ENCODE measurements around the gene CITED1. TPM values are rescaled to one million over a fixed set of nuclear protein-coding genes. Genes with fewer than 3 reads are reported as not detected.

CITED1 gene
- total RNA-seq, 1 donor from 2014 or later, result 0.69 TPM

- Mint-ChIP-seq H3K4me3 (no peak overlapping the region), H3K4me1 (peaks cover 27% of the 10 kb centered on the region), H3K36me3 (peaks cover 17% of the 10 kb centered on the region), H3K9me3 (no peaks in the 10 kb centered on the region), H3K27ac (no peak overlapping the region), H3K27me3 (ENCODE audit: insufficient read depth, low read depth) (no peaks in the 10 kb centered on the region)
- TF ChIP-seq EZH2 (IDR thresholded peaks at IDR 0.05), result no peak
- TF ChIP-seq CTCF (IDR thresholded peaks at IDR 0.05), result no peak
- TF ChIP-seq EZH2phosphoT487 (IDR thresholded peaks at IDR 0.05), result no peak
- Histone ChIP-seq H3K79me2 (ENCODE audit: low read depth) (no peaks in the 10 kb centered on the region), H4K20me1 (ENCODE audit: low read depth) (peaks cover 3% of the 10 kb centered on the region), H3K9me3 (ENCODE audit: low read depth) (no peaks in the 10 kb centered on the region), H3K9ac (no peak overlapping the region), H3K27ac (no peak overlapping the region), H3K4me3 (no peak overlapping the region), H3K4me2 (no peak overlapping the region), H3F3A (ENCODE audit: low read depth) (peaks cover 5% of the 10 kb centered on the region), H3K4me1 (no peaks in the 10 kb centered on the region), H3K36me3 (no peaks in the 10 kb centered on the region), H3K27me3 (no peaks in the 10 kb centered on the region), H2AFZ (replicated peaks) (no peak overlapping the region)
- DNase-seq (ENCODE audit: low spot score), result no peak
Observed at GRCh38 chrX:72265263-72265662, 40.5 kb downstream of the CITED1 start.

- H3K27me3 ChIP-seq, result no peaks in the 10 kb centered on the region
- Mint-ChIP-seq H3K4me1 (peaks cover 12% of the 10 kb centered on the region), H3K27ac (no peak overlapping the region), H3K36me3 (peaks cover 4% of the 10 kb centered on the region), H3K9me3 (no peaks in the 10 kb centered on the region), H3K4me3 (no peak overlapping the region), H3K27me3 (ENCODE audit: insufficient read depth, low read depth) (peaks cover 3% of the 10 kb centered on the region)
- no peaks in the 10 kb centered on the region for H3K79me2 ChIP-seq (ENCODE audit: low read depth)
- no peak overlapping the region for H3K9ac ChIP-seq
- TF ChIP-seq CTCF (IDR thresholded peaks at IDR 0.05) (no peak), EZH2 (IDR thresholded peaks at IDR 0.05) (no peak), EZH2phosphoT487 (IDR thresholded peaks at IDR 0.05) (no peak)
- H3K4me3 ChIP-seq, result no peak overlapping the region
- no peak for DNase-seq (ENCODE audit: low spot score)
- H3K27ac ChIP-seq, result no peak overlapping the region
- no peaks in the 10 kb centered on the region for H3K9me3 ChIP-seq (ENCODE audit: low read depth)
- H3F3A ChIP-seq (ENCODE audit: low read depth), result no peaks in the 10 kb centered on the region
- H2AFZ ChIP-seq (replicated peaks), result no peak overlapping the region
- H3K36me3 ChIP-seq, result no peaks in the 10 kb centered on the region
- H4K20me1 ChIP-seq (ENCODE audit: low read depth), result no peaks in the 10 kb centered on the region
- no peak overlapping the region for H3K4me2 ChIP-seq
- H3K4me1 ChIP-seq, result no peaks in the 10 kb centered on the region
Observed at GRCh38 chrX:72262077-72262476, 43.6 kb downstream of the CITED1 start.

GRCh38 chrX:72260448-72260847, 45.3 kb downstream of the CITED1 start:
- Histone ChIP-seq H3K4me3 (no peak overlapping the region), H3K36me3 (no peaks in the 10 kb centered on the region), H2AFZ (replicated peaks) (no peak overlapping the region), H3K27ac (no peak overlapping the region), H4K20me1 (ENCODE audit: low read depth) (no peaks in the 10 kb centered on the region), H3K27me3 (no peaks in the 10 kb centered on the region), H3K4me1 (no peaks in the 10 kb centered on the region), H3K9ac (no peak overlapping the region), H3K4me2 (no peak overlapping the region), H3F3A (ENCODE audit: low read depth) (no peaks in the 10 kb centered on the region), H3K9me3 (ENCODE audit: low read depth) (no peaks in the 10 kb centered on the region), H3K79me2 (ENCODE audit: low read depth) (no peaks in the 10 kb centered on the region)
- Mint-ChIP-seq H3K27ac (no peak overlapping the region), H3K27me3 (ENCODE audit: insufficient read depth, low read depth) (peaks cover 3% of the 10 kb centered on the region), H3K9me3 (no peaks in the 10 kb centered on the region), H3K4me1 (peaks cover 19% of the 10 kb centered on the region), H3K4me3 (no peak overlapping the region), H3K36me3 (peaks cover 2% of the 10 kb centered on the region)
- TF ChIP-seq EZH2 (IDR thresholded peaks at IDR 0.05) (no peak), CTCF (IDR thresholded peaks at IDR 0.05) (no peak), EZH2phosphoT487 (IDR thresholded peaks at IDR 0.05) (no peak)
- no peak for DNase-seq (ENCODE audit: low spot score)
